Gastrocnemius medialis (tissue), 4 donors: ENCODE data around the gene ZCCHC24. TPM values are rescaled to one million over a fixed set of nuclear protein-coding genes. Genes with fewer than 3 reads are reported as not detected.

ENCODE experiments used
- ATAC-seq, 2 donors: fragments of 150-250 bp; one replicate each; pipeline ENCODE4 v1.9.1; 2016
- DNase-seq, 2 donors: peaks; one replicate each; pipeline ENCODE4 v3.0.0-alpha.2; 2019
- H3K27ac ChIP-seq, 4 donors: fragments of 200-600 bp; sonication (generic); 1 replicate in 1 of 4; 2 replicates in 3 of 4; pipeline ENCODE4 v1.5.1; 2016 to 2018; ENCODE audit warnings: mild to moderate bottlenecking in 2 of 4, moderate library complexity in 1 of 4
- H3K27me3 ChIP-seq, 3 donors: fragments of 200-600 bp; sonication (generic) in 2 of 3; 1 replicate in 1 of 3; 2 replicates in 2 of 3; pipeline versions ENCODE4 v1.5.1 to v1.6.0; 2016 to 2019; ENCODE audit warnings: mild to moderate bottlenecking in 1 of 3, moderate library complexity in 1 of 3
- H3K36me3 ChIP-seq, 2 donors: fragments of 200-600 bp; sonication (generic) in 1 of 2; one replicate each; pipeline ENCODE4 v1.5.1; 2017 to 2018
- H3K4me1 ChIP-seq, 2 donors: fragments of 200-600 bp; sonication (generic) in 1 of 2; one replicate each; pipeline ENCODE4 v1.5.1; 2016 to 2017; ENCODE audit warnings: mild to moderate bottlenecking in 2 of 2
- H3K4me3 ChIP-seq, 4 donors: fragments of 200-600 bp; sonication (generic) in 3 of 4; 1 replicate in 1 of 4; 2 replicates in 3 of 4; pipeline ENCODE4 v1.5.1; 2016 to 2019; ENCODE audit warnings: mild to moderate bottlenecking in 2 of 4
- H3K9me3 ChIP-seq, 3 donors: fragments of 200-600 bp; sonication (generic) in 2 of 3; 1 replicate in 1 of 3; 2 replicates in 2 of 3; pipeline ENCODE4 v1.5.1; 2016 to 2019
- CTCF ChIP-seq, 5 experiments: fragments of 450-650 bp in 3 of 5; fragments of 200-600 bp in 2 of 5; sonication (generic) in 2 of 5; IDR thresholded peaks in 4 of 5; conservative IDR thresholded peaks in 1 of 5; 1 replicate in 4 of 5; 2 replicates in 1 of 5; pipeline ENCODE4 v1.5.1; 2016 to 2019; ENCODE audit warnings: antibody characterized with exemption in 5 of 5, mild to moderate bottlenecking in 3 of 5, moderate library complexity in 3 of 5
- POLR2A ChIP-seq, 2 donors: fragments of 450-650 bp; IDR thresholded peaks; one replicate each; pipeline ENCODE4 v1.6.1; 2017; ENCODE audit warnings: antibody characterized with exemption in 2 of 2, mild to moderate bottlenecking in 2 of 2, moderate library complexity in 2 of 2
- in situ Hi-C, 4 donors: fragments of 200-750 bp; cut with MboI; loops; one replicate each; pipeline versions ENCODE4 v1.15.0 to v1.8.0; 2017; ENCODE audit warnings: low sequenced_read_pairs in 4 of 4
- intact Hi-C: fragments of 100-400 bp; cut with DNase I; formaldehyde crosslinking; loops from one replicate; pipeline ENCODE4 v1.15.1; 2023; ENCODE audit warnings: low total_unique reads
- total RNA-seq, 4 donors: library from RNA; depleted of rRNA; stranded (reverse); fragments of >200 nt; gene quantifications; one replicate each; pipeline versions ENCODE4 v1.1.0 to v1.2.3, GENCODE V29; 2016

Gene ZCCHC24
- total RNA-seq, 4 donors from 2014 or later = 59.6 to 122 (median 84.5) TPM

- no peak for DNase-seq
- H3K27me3 ChIP-seq = no peaks in the 10 kb centered on the region
- in situ Hi-C loops (loop anchor here in 2 of 4 donors (5.0 kb wide), 2 partner anchors 91 to 96 kb away; no protein-coding TSS in a partner anchor), intact Hi-C loops (no loop called here)
- TF ChIP-seq POLR2A (IDR thresholded peaks at IDR 0.05) = no peak
- TF ChIP-seq CTCF (IDR thresholded peaks at IDR 0.05 in 4 of 5, conservative IDR thresholded peaks at IDR 0.05 in 1 of 5) = no peak
- H3K4me1 ChIP-seq = peaks cover 30 to 45% of the 10 kb centered on the region in 2 donors
- H3K9me3 ChIP-seq = no peaks in the 10 kb centered on the region
- H3K27ac ChIP-seq = peak overlapping the region; percentile 30 to 56 (median 42)
- H3K4me3 ChIP-seq = no peak overlapping the region
- no peaks in the 10 kb centered on the region for H3K36me3 ChIP-seq
- no peak for ATAC-seq
Observed at GRCh38 chr10:79468015-79468560, 22.7 kb upstream of the ZCCHC24 start.

- Histone ChIP-seq H3K27ac (peak overlapping the region in 2 of 4 donors; percentile 83 to 85), H3K27me3 (no peaks in the 10 kb centered on the region), H3K9me3 (no peaks in the 10 kb centered on the region), H3K4me1 (peaks cover 30 to 45% of the 10 kb centered on the region in 2 donors), H3K36me3 (no peaks in the 10 kb centered on the region), H3K4me3 (no peak overlapping the region)
- no peak for DNase-seq
- TF ChIP-seq CTCF (IDR thresholded peaks at IDR 0.05 in 4 of 5, conservative IDR thresholded peaks at IDR 0.05 in 1 of 5) = no peak
- TF ChIP-seq POLR2A (IDR thresholded peaks at IDR 0.05) = no peak
- in situ Hi-C loops (loop anchor here in 2 of 4 donors (5.0 kb wide), 2 partner anchors 88 to 93 kb away; no protein-coding TSS in a partner anchor), intact Hi-C loops (no loop called here)
- ATAC-seq = no peak
Observed at GRCh38 chr10:79465341-79465740, 19.9 kb upstream of the ZCCHC24 start.

- H3K4me3 ChIP-seq = no peak overlapping the region
- intact Hi-C loops = no loop called here
- ATAC-seq = peak; percentile 77 to 86
- peak overlapping the region; percentile 64 to 85 (median 77) for H3K27ac ChIP-seq
- peaks cover 30 to 42% of the 10 kb centered on the region in 2 donors for H3K4me1 ChIP-seq
- no peaks in the 10 kb centered on the region for H3K27me3 ChIP-seq
- TF ChIP-seq POLR2A (IDR thresholded peaks at IDR 0.05) = no peak
- H3K9me3 ChIP-seq = no peaks in the 10 kb centered on the region
- in situ Hi-C loops = no loop called here
- peak; percentile 77 to 91 for DNase-seq
- H3K36me3 ChIP-seq = no peaks in the 10 kb centered on the region
Observed at GRCh38 chr10:79463578-79464496, 18.4 kb upstream of the ZCCHC24 start.

GRCh38 chr10:79460687-79461086, 15.3 kb upstream of the ZCCHC24 start:
- no peak for ATAC-seq
- in situ Hi-C loops = no loop called here

More at GRCh38 chr10:79460687-79461086, 15.3 kb upstream of the ZCCHC24 start:
- Histone ChIP-seq H3K36me3 (no peaks in the 10 kb centered on the region), H3K9me3 (no peaks in the 10 kb centered on the region), H3K4me3 (no peak overlapping the region), H3K4me1 (peaks cover 15 to 21% of the 10 kb centered on the region in 2 donors), H3K27me3 (no peaks in the 10 kb centered on the region), H3K27ac (no peak overlapping the region)
- TF ChIP-seq POLR2A (IDR thresholded peaks at IDR 0.05) (no peak), CTCF (IDR thresholded peaks at IDR 0.05 in 4 of 5, conservative IDR thresholded peaks at IDR 0.05 in 1 of 5) (no peak)
- intact Hi-C loops = no loop called here
- DNase-seq = no peak
